GM12878 (cell line): ENCODE results near the gene DIDO1. TPM values are rescaled to one million over a fixed set of nuclear protein-coding genes. Genes with fewer than 3 reads are reported as not detected.
A peak's percentile ranks its signal among the peaks of the same experiment; 100 is the strongest.

Source experiments
- ASH2L ChIP-seq: fragments of 300-600, 200-600 bp; sonication (generic); IDR thresholded peaks from 2 replicates; pipeline ENCODE4 v1.6.1; 2017; ENCODE audit warnings: low read depth, mild to moderate bottlenecking, borderline replicate concordance
- BCL11A ChIP-seq: IDR thresholded peaks from 2 replicates; pipeline ENCODE4 v1.6.1; 2011; ENCODE audit warnings: low read depth, low read length
- CBFB ChIP-seq: IDR thresholded peaks from 2 replicates; pipeline ENCODE4 v1.6.1; 2016; ENCODE audit warnings: antibody characterized with exemption, low read depth
- CBX5 ChIP-seq: sonication (generic); IDR thresholded peaks from 2 replicates; pipeline ENCODE4 v1.6.1; 2016; ENCODE audit warnings: low read depth, moderate library complexity, mild to moderate bottlenecking, inconsistent platforms
- CEBPB ChIP-seq, 2 experiments: fragments of 150-350 bp in 1 of 2; IDR thresholded peaks; 2 replicates each; pipeline ENCODE4 v1.6.1; 2012 to 2014; ENCODE audit warnings: low read depth in 2 of 2, low read length in 2 of 2, borderline replicate concordance in 1 of 2, inconsistent platforms in 1 of 2
- CHD1 ChIP-seq: IDR thresholded peaks from 2 replicates; pipeline ENCODE4 v1.6.1; 2012; ENCODE audit warnings: low read depth, low read length, improper control_type of control experiment
- CREB1 ChIP-seq: IDR thresholded peaks from 2 replicates; pipeline ENCODE4 v1.6.1; 2012; ENCODE audit warnings: low read depth, mild to moderate bottlenecking, inconsistent platforms
- CREM ChIP-seq: IDR thresholded peaks from 2 replicates; pipeline ENCODE4 v1.6.1; 2014; ENCODE audit warnings: antibody characterized with exemption, low read depth
- EED ChIP-seq: sonication (generic); IDR thresholded peaks from 2 replicates; pipeline ENCODE4 v1.6.1; 2016; ENCODE audit warnings: antibody characterized with exemption, low read depth
- ESRRA ChIP-seq: IDR thresholded peaks from 2 replicates; pipeline ENCODE4 v1.6.1; 2012; ENCODE audit warnings: mild to moderate bottlenecking, low read length, improper control_type of control experiment
- ETV6 ChIP-seq, 2 experiments: fragments of 450-650 bp in 1 of 2; IDR thresholded peaks in 1 of 2; conservative IDR thresholded peaks in 1 of 2; 2 replicates each; pipeline ENCODE4 v1.6.1; 2014; ENCODE audit warnings: antibody characterized with exemption in 1 of 2, borderline replicate concordance in 1 of 2, low read depth in 1 of 2, mild to moderate bottlenecking in 1 of 2, moderate library complexity in 1 of 2
- HCFC1 ChIP-seq: fragments of 150-350 bp; IDR thresholded peaks from 2 replicates; pipeline ENCODE4 v1.6.1; 2014; ENCODE audit warnings: low read length
- HDAC2 ChIP-seq: fragments of 200-600 bp; sonication (generic); IDR thresholded peaks from 2 replicates; pipeline ENCODE4 v1.6.1; 2017
- IKZF2 ChIP-seq, 2 experiments: fragments of 450-650 bp; IDR thresholded peaks; 2 replicates each; pipeline ENCODE4 v1.6.1; 2017; ENCODE audit warnings: mild to moderate bottlenecking in 2 of 2, moderate library complexity in 2 of 2
- KDM1A ChIP-seq: fragments of 200-600 bp; sonication (generic); IDR thresholded peaks from 2 replicates; pipeline ENCODE4 v1.6.1; 2016; ENCODE audit warnings: borderline replicate concordance
- MTA2 ChIP-seq: fragments of 450-650 bp; IDR thresholded peaks from 2 replicates; pipeline ENCODE4 v1.6.1; 2016; ENCODE audit warnings: low read depth, mild to moderate bottlenecking, moderate library complexity
- MTA3 ChIP-seq: IDR thresholded peaks from 2 replicates; pipeline ENCODE4 v1.6.1; 2012; ENCODE audit warnings: low read length, inconsistent platforms, borderline replicate concordance
- NR2F1 ChIP-seq: fragments of 450-650 bp; conservative IDR thresholded peaks from 2 replicates; pipeline ENCODE4 v1.6.1; 2017; ENCODE audit warnings: mild to moderate bottlenecking
- POU2F2 ChIP-seq: IDR thresholded peaks from 3 replicates; pipeline ENCODE4 v1.6.1; 2011; ENCODE audit warnings: low read depth, mild to moderate bottlenecking, low read length, borderline replicate concordance
- RFX5 ChIP-seq: IDR thresholded peaks from 2 replicates; pipeline ENCODE4 v1.6.1; 2011; ENCODE audit warnings: low read depth, low read length, improper control_type of control experiment
- RUNX3 ChIP-seq: IDR thresholded peaks from 2 replicates; pipeline ENCODE4 v1.6.1; 2012; ENCODE audit warnings: low read length, inconsistent platforms
- SIN3A ChIP-seq: IDR thresholded peaks from 2 replicates; pipeline ENCODE4 v1.6.1; 2012; ENCODE audit warnings: low read depth, low read length, improper control_type of control experiment
- SIX5 ChIP-seq: IDR thresholded peaks from 2 replicates; pipeline ENCODE4 v1.6.1; 2011; ENCODE audit warnings: mild to moderate bottlenecking, low read depth, low read length, moderate library complexity; ENCODE audit not compliant: severe bottlenecking
- SMAD5 ChIP-seq: IDR thresholded peaks from 2 replicates; pipeline ENCODE4 v1.6.1; 2016; ENCODE audit warnings: antibody characterized with exemption, low read depth
- TBL1XR1 ChIP-seq: IDR thresholded peaks from 2 replicates; pipeline ENCODE4 v1.6.1; 2012; ENCODE audit warnings: low read depth, low read length, improper control_type of control experiment
- TCF12 ChIP-seq: IDR thresholded peaks from 2 replicates; pipeline ENCODE4 v1.6.1; 2011; ENCODE audit warnings: low read depth, mild to moderate bottlenecking, low read length
- TCF7 ChIP-seq: IDR thresholded peaks from 2 replicates; pipeline ENCODE4 v1.6.1; 2014; ENCODE audit warnings: antibody characterized with exemption, borderline replicate concordance
- ZZZ3 ChIP-seq: IDR thresholded peaks from 2 replicates; pipeline ENCODE4 v1.6.1; 2011; ENCODE audit warnings: low read depth; ENCODE audit not compliant: control insufficient read depth, insufficient read length
- polyA plus RNA-seq, 11 experiments: library from polyadenylated mRNA; depleted of rRNA in 4 of 11; unstranded in 6 of 11; stranded (reverse) in 5 of 11; fragments of >200 nt; fragmentation: Nextera tagmentation in 4 of 11; fragmentation: Illumina TruSeq in 1 of 11; extraction: Ambion mirVana in 4 of 11; extraction: Trizol in 1 of 11; gene quantifications; 1 replicate in 1 of 11; 2 replicates in 10 of 11; pipeline versions ENCODE4 v1.2.1 to v1.2.3, GENCODE V29; 2011 to 2016; ENCODE audit warnings: inconsistent platforms in 2 of 11, missing spikeins in 2 of 11, low read depth in 1 of 11
- total RNA-seq, 4 experiments: library from RNA; depleted of rRNA in 3 of 4; stranded (reverse); fragments of >200 nt in 3 of 4; fragmentation: Illumina TruSeq in 1 of 4; extraction: Trizol in 1 of 4; gene quantifications; 2 replicates each; pipeline versions ENCODE4 v1.2.1 to v1.2.3, GENCODE V29; 2013 to 2021
- TF ChIP-seq, protein P1 (sequence below): fragments of 450-650 bp; IDR thresholded peaks from 2 replicates; pipeline ENCODE4 v1.6.1; 2016; ENCODE audit warnings: mild to moderate bottlenecking
- TF ChIP-seq, protein P2 (sequence below): IDR thresholded peaks from 2 replicates; pipeline ENCODE4 v1.6.1; 2012; ENCODE audit warnings: low read depth, low read length, improper control_type of control experiment

DIDO1 gene
- total and polyA plus RNA-seq, 10 of the 15 experiments (the other 5 are each of a cell fraction or from before 2014, with no cell fraction given): 5.5 to 56.4 (median 38.4) TPM

GRCh38 chr20:62900692-62901584 is 25.4 kb downstream of the DIDO1 start (continued):
- TF ChIP-seq TBL1XR1 (no peak), CEBPB (IDR thresholded peaks at IDR 0.05; ENCODE audit: borderline replicate concordance in 1 of 2, low read depth in 2 of 2, low read length in 2 of 2) (no peak), MTA3 (0 out of 2 replicates have a peak, but pooled peaks have one; percentile 10), ZZZ3 (no peak), CBFB (no peak), SIX5 (no peak), SMAD5 (no peak), RFX5 (no peak), TCF7 (0 out of 2 replicates have a peak, but pooled peaks have one; percentile 42), HDAC2 (no peak), ETV6 (conservative IDR thresholded peaks at IDR 0.05 in 1 of 2, IDR thresholded peaks at IDR 0.05 in 1 of 2; ENCODE audit: borderline replicate concordance in 1 of 2, low read depth in 1 of 2) (no peak), CREM (peak; percentile 49; the same call in 1 of the 2 replicates), POU2F2 (no peak), CBX5 (no peak), ASH2L (no peak), BCL11A (no peak), NR2F1 (no peak), SIN3A (no peak), ESRRA (no peak), TCF12 (no peak), RUNX3 (no peak), IKZF2 (IDR thresholded peaks at IDR 0.05) (no peak), CREB1 (no peak), HCFC1 (no peak), EED (no peak), CHD1 (no peak), MTA2 (no peak), KDM1A (no peak)
- TF ChIP-seq, protein P1, sequence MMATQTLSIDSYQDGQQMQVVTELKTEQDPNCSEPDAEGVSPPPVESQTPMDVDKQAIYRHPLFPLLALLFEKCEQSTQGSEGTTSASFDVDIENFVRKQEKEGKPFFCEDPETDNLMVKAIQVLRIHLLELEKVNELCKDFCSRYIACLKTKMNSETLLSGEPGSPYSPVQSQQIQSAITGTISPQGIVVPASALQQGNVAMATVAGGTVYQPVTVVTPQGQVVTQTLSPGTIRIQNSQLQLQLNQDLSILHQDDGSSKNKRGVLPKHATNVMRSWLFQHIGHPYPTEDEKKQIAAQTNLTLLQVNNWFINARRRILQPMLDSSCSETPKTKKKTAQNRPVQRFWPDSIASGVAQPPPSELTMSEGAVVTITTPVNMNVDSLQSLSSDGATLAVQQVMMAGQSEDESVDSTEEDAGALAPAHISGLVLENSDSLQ: no peak
- TF ChIP-seq, protein P2, sequence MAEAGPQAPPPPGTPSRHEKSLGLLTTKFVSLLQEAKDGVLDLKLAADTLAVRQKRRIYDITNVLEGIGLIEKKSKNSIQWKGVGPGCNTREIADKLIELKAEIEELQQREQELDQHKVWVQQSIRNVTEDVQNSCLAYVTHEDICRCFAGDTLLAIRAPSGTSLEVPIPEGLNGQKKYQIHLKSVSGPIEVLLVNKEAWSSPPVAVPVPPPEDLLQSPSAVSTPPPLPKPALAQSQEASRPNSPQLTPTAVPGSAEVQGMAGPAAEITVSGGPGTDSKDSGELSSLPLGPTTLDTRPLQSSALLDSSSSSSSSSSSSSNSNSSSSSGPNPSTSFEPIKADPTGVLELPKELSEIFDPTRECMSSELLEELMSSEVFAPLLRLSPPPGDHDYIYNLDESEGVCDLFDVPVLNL: no peak
- TF ChIP-seq, all 136 proteins: peak for 7
